GM12872 (cell line): Measurements from ENCODE around the gene DOHH.

ENCODE experiments used
- TF ChIP-seq, protein P1 (sequence below): IDR thresholded peaks from 3 replicates; pipeline ENCODE4 v1.5.1; 2011; ENCODE audit warnings: low read depth, mild to moderate bottlenecking, low read length, moderate library complexity; ENCODE audit not compliant: insufficient read depth

DOHH gene

DNA sequence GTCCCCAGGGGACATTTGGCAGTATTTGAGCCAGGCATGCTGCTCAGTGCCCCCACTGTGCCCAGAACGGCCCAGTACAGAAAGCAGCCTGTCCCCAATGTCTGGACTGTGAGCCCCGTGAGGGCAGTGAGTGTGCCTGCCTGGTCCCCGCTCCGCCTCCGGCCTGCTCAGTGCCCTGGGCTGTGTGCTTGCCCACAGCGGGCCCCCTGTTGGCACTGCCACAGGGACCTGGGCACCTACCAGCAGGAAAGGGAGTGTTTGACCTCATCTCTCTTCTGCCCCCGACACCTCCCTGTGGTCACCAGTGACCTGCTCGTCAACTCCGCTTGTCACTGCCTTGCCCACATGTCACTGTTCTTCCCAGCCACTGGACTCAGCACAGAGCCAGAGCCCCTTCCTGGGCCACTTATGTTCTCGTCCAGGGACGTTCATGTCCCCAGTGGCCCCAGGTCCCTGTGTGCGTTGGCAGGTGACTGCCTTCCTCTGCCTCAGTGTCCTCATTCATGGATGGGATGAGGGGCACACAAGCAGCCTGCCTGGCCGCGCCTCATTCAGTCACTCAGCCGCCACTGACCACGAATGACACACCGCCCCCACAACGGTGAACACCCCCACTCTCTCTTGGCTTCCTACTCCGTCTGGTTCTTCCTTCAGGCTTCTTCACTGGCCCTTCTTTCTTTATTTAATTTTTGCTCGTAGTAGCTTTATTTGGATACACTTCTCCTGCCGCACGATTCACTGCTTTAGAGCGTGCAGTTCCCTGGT, 8.5 kb upstream of the DOHH start:
- TF ChIP-seq, protein P1, sequence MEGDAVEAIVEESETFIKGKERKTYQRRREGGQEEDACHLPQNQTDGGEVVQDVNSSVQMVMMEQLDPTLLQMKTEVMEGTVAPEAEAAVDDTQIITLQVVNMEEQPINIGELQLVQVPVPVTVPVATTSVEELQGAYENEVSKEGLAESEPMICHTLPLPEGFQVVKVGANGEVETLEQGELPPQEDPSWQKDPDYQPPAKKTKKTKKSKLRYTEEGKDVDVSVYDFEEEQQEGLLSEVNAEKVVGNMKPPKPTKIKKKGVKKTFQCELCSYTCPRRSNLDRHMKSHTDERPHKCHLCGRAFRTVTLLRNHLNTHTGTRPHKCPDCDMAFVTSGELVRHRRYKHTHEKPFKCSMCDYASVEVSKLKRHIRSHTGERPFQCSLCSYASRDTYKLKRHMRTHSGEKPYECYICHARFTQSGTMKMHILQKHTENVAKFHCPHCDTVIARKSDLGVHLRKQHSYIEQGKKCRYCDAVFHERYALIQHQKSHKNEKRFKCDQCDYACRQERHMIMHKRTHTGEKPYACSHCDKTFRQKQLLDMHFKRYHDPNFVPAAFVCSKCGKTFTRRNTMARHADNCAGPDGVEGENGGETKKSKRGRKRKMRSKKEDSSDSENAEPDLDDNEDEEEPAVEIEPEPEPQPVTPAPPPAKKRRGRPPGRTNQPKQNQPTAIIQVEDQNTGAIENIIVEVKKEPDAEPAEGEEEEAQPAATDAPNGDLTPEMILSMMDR, result no peak

DNA sequence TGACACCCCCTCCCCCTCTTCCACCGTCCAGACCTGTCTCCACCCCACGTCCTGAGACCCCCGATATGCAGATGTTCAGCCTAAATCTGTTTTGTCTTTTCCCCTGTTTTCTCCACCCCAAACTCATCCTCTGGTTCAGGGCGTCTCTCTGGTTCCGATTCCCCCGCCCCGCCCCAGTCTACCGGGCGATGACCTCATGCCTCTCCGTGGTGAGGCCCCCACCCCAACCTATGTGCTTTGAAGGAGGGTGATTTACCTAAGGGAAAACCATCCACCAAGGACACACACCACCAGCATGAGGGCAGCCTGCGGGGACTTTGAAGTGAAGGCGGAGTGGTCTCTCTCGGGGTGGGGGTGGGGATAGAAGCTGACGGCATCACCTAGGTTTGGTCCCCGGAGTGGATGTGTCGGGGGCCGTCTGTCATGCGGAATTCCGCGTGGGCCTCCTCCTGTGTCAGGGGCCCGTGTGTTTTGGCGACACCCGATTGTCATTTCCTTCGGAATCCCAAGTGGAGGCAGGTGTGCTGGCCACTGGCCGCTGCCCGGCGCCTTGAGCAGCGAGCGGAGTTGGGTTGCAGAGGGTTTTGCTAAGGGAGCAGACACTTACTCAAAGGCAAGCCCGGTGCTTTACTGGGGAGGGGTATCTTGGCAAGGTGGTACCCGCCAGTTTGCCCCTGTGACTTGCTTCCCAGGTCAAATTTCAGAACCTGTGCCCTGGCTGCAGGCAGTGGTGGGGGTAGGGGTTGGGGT, 7.1 kb upstream of the DOHH start:
- TF ChIP-seq, protein P1, result no peak

DNA sequence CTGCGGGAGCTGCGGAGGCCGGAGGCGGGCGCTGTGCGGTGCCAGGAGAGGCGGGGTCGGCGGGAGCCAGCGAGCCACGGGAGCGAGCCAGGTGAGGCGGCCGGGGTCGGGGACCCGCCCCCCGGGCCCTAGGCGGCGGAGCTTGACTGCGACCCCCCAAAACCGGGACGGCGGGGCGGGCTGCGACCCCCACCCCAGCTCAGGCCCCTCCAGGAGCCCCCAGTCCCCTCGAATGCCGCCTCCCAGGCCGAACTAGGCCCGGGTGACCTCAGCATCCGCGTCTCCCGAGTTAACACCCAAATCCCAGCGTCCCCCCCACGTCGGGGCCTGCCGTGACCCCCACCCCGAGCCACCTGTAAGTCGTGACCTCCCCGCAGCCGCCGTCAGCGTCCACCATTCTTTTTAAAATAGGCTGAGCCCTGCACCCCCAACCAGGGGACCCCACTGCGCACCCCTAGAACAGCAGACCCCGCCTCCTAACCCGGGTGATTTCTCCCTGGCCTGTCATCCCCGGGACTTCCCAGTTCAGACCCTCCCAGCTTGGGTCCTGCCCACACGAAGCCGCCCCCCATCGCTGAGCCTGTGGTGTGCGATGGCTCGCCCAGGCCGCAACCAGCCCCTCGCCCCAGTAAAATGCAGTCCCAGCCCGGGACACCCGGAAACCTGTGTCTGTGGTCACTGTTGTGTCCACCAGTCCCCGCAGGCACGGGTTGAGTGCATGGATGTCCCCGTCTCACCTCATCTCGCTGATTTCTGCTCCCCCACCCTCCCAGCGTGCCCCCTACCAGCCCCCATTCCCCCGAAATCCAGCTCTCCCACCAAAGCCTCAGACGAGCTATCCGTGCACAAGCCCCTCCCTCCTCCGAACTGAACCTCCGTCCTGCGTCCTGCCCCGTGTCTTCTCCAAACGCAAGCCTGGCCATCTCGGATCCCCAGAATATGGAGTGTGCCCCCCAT, 6.2 kb upstream of the DOHH start:
- TF ChIP-seq, protein P1, result no peak

DNA sequence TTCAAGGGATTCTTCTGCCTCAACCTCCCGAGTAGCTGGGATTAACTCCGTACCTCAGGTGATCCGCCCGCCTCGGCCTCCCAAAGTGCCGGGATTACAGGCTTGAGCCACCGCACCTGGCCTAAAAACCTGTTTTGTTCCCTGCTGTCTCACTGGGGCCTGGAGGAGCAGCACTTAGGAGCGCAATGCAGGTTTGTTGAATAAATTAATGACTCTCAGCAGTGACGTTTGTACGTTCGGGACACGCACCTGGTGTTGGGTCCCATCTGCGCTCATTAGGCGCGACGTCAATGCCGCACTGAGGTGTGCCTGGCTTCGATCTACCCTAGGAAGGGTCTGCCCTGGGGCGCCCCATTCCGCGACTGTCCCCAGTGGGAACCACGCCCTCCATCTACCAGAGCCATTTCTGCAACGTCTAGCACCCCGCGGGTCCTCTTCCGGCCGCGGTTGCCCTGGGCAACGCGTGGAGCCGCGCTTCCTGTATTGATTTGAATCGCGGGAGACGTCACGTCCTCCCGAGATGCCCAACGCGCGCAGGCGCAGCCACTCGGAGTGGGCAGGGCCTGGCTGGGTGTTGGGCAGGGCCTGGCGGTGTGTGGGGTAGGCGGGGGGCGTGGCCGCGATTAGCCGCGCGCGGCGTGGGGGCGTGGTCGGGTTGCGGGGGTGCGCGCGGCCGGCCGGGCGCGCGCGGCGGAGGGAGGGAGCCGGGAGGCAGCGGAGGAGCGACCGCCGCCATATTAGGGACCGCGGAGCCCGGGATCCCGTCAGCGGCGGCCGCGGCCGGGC, 5.3 kb upstream of the DOHH start, which contains the start of gene FZR1:
Gene FZR1 (plus strand): TSS at position 714 of the 786 bp plus-strand sequence. CDS start 16,679 bp downstream, outside the sequence.
- TF ChIP-seq, protein P1, result no peak

DNA sequence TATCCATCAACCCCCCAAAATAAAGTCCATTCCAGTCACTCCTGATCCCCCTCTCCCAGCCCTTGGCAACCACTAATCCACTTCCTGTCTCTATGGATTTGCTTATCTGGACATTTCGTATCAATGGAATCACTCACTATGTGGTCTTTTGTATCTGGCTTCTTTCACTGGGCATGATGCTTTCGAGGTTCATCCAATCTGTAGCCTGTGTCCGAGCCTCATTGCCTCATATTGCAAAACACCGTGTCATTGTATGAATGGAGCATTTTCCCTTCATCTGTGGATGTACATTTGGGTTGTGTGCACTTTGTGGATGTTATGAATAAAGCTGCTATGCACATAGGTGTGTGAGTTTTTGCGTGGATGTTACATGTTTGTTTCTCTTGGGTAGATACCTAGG, 4.3 kb upstream of the DOHH start:
- TF ChIP-seq, protein P1, result no peak

DNA sequence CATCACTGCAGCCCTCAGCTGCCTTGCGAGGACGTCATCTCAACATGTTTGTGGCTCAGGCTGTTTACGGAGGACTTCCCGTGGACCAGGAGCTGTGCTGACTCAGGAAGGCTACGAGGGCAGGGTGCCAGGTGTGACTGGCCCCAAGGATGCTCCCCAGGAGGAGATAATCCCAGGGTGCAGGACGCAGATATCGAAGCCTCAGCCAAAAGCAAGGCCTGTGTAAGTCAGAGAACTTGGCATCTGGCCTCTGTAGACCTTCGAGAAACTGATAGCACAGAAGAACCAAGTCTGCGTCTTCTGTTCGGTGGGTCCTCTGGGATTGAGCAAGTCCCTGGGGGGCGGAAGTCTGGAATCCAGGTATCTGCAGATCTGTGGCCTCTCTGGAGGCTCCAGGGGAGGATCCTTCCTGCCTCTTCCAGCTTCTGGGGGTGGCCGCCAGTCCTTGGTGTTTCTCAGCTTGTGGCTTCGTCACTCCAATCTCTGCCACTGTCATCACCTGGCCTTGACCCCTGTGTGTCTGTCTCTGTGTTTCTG, 2.6 kb upstream of the DOHH start:
- TF ChIP-seq, protein P1, result no peak
